Naive thymus-derived CD4-positive, alpha-beta T cell (primary cell): ENCODE results near the gene CCDC47. TPM values are rescaled to one million over a fixed set of nuclear protein-coding genes. Genes with fewer than 3 reads are reported as not detected.

Source experiments
- ATAC-seq: fragments of 150-1000 bp; cut with Tn5 transposase; 2 replicates; pipeline ENCODE4 v1.10.0; 2021; ENCODE audit warnings: mild to moderate bottlenecking, moderate library complexity
- CTCF ChIA-PET: fragments of 350-600 bp; sonication (Branson Sonifier 250); formaldehyde crosslinking; loops from one replicate; lab custom pipeline; 2021; ENCODE audit warnings: antibody characterized with exemption; lab: Charles Lee
- POLR2A ChIA-PET: fragments of 350-600 bp; sonication (Branson Sonifier 250); formaldehyde crosslinking; loops from one replicate; lab custom pipeline; 2021; ENCODE audit warnings: antibody characterized with exemption, inconsistent platforms; lab: Charles Lee
- DNase-seq, 9 donors: peaks; one replicate each; pipeline versions ENCODE4 v3.0.0 to v3.0.0-alpha.2; 2020 to 2022; ENCODE audit warnings: mixed read lengths in 1 of 9
- H3K27ac ChIP-seq: one replicate; pipeline ENCODE4 v1.7.0; 2013; ENCODE audit warnings: mild to moderate bottlenecking, low read depth, low read length, moderate library complexity
- H3K27me3 ChIP-seq, 2 donors: one replicate each; pipeline ENCODE4 v1.7.0; 2013; ENCODE audit warnings: low read length in 2 of 2, mild to moderate bottlenecking in 2 of 2, moderate library complexity in 2 of 2; ENCODE audit not compliant: control insufficient read depth in 2 of 2, insufficient read depth in 2 of 2
- H3K36me3 ChIP-seq, 3 experiments: 1 replicate in 2 of 3; 2 replicates in 1 of 3; pipeline ENCODE4 v1.7.0; 2013; ENCODE audit warnings: low read length in 3 of 3, mild to moderate bottlenecking in 3 of 3, moderate library complexity in 1 of 3; ENCODE audit not compliant: insufficient read depth in 3 of 3, control insufficient read depth in 2 of 3
- H3K4me1 ChIP-seq, 2 donors: one replicate each; pipeline ENCODE4 v1.7.0; 2013; ENCODE audit warnings: low read length in 2 of 2, mild to moderate bottlenecking in 2 of 2, moderate library complexity in 1 of 2; ENCODE audit not compliant: control insufficient read depth in 2 of 2, insufficient read depth in 2 of 2
- H3K4me3 ChIP-seq: 2 replicates; pipeline ENCODE4 v1.7.0; 2013; ENCODE audit warnings: mild to moderate bottlenecking, low read length
- H3K9me3 ChIP-seq, 3 experiments: 1 replicate in 2 of 3; 2 replicates in 1 of 3; pipeline ENCODE4 v1.7.0; 2013; ENCODE audit warnings: low read length in 3 of 3; ENCODE audit not compliant: control insufficient read depth in 2 of 3
- H3K27ac Mint-ChIP-seq, 9 donors: one replicate each; pipeline ENCODE4 v1.8.0; 2020 to 2022; ENCODE audit warnings: mixed read lengths in 9 of 9, mild to moderate bottlenecking in 8 of 9, moderate library complexity in 5 of 9, inconsistent platforms in 2 of 9
- H3K27me3 Mint-ChIP-seq, 5 donors: one replicate each; pipeline ENCODE4 v1.8.0; 2021 to 2022; ENCODE audit warnings: mixed read lengths in 5 of 5, mild to moderate bottlenecking in 1 of 5
- H3K36me3 Mint-ChIP-seq, 5 donors: one replicate each; pipeline ENCODE4 v1.8.0; 2020 to 2022; ENCODE audit warnings: mixed read lengths in 5 of 5, mild to moderate bottlenecking in 3 of 5, inconsistent platforms in 1 of 5
- H3K4me1 Mint-ChIP-seq, 7 donors: one replicate each; pipeline ENCODE4 v1.8.0; 2020 to 2022; ENCODE audit warnings: mixed read lengths in 7 of 7, mild to moderate bottlenecking in 3 of 7, inconsistent platforms in 1 of 7
- H3K4me3 Mint-ChIP-seq, 10 donors: one replicate each; pipeline ENCODE4 v1.8.0; 2020 to 2022; ENCODE audit warnings: mild to moderate bottlenecking in 10 of 10, mixed read lengths in 10 of 10, moderate library complexity in 6 of 10, inconsistent platforms in 2 of 10
- H3K9me3 Mint-ChIP-seq, 11 donors: one replicate each; pipeline ENCODE4 v1.8.0; 2020 to 2022; ENCODE audit warnings: mixed read lengths in 11 of 11, mild to moderate bottlenecking in 4 of 11, inconsistent platforms in 1 of 11, moderate library complexity in 1 of 11
- intact Hi-C, 2 donors: fragments of 100-400 bp; cut with micrococcal nuclease; formaldehyde crosslinking; loops; one replicate each; pipeline ENCODE4 v1.15.1; 2023
- polyA plus RNA-seq, 2 donors: library from polyadenylated mRNA; unstranded; fragments of 300-500 nt; fragmentation: Illumina TruSeq; gene quantifications; one replicate each; pipeline ENCODE4 v1.2.3, GENCODE V29; 2021
- total RNA-seq, 6 experiments: library from RNA in 5 of 6; stranded (reverse) in 5 of 6; gene quantifications; 1 replicate in 5 of 6; 2 replicates in 1 of 6; pipeline ENCODE4 v1.2.3 and lab custom pipeline; 2021 to 2026

Gene CCDC47
- total and polyA plus RNA-seq, 7 experiments from 2014 or later = 31.8 to 62.9 (median 34.7) TPM

GRCh38 chr17:63786971-63787711 is 13.7 kb upstream of the CCDC47 start:
- Mint-ChIP-seq H3K4me3 (no peak overlapping the region), H3K27me3 (no peaks in the 10 kb centered on the region), H3K9me3 (no peaks in the 10 kb centered on the region), H3K4me1 (peaks cover 16 to 38% (median 29%) of the 10 kb centered on the region in 7 donors), H3K36me3 (peaks cover 0 to 26% (median 11%) of the 10 kb centered on the region in 5 donors), H3K27ac (peak overlapping the region in 1 of 9 donors; percentile 13)
- Histone ChIP-seq H3K27ac (no peak overlapping the region), H3K9me3 (no peaks in the 10 kb centered on the region), H3K36me3 (peaks cover 6 to 77% (median 10%) of the 10 kb centered on the region in 3 experiments), H3K4me1 (no peaks in the 10 kb centered on the region), H3K4me3 (no peak overlapping the region), H3K27me3 (no peaks in the 10 kb centered on the region)
- ATAC-seq (no peak), DNase-seq (no peak)
- intact Hi-C loops = no loop called here
- CTCF ChIA-PET = no interaction called here
- POLR2A ChIA-PET = interaction anchor here (0.6 to 0.9 kb wide), 3 partner anchors 13 to 87 kb away, joined by 3 to 4 read pairs (median 3); partner anchors contain the start of genes DDX42 and LIMD2

DNA sequence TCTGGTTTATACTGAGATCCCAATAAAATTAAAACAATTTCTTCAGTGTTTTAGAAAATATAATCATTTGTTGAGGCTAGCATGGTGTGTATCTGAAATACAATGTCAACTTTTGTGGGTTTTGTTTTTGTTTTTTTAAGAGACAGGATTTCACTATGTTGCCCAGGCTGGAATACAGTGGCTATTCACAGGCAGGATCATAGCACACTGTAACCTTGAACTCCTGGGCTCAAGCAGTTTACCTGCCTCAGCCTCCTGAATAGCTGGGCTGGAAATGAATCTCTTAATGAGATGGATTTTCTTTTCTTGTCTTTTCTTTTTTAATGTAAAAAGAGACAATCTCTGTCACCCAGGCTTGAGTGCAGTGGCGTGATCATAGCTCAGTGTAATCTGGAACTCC is 12.7 kb upstream of the CCDC47 start:
- ChIA-PET CTCF (interaction anchor here (0.7 kb wide), 1 partner anchor 51 kb away, joined by 3 read pairs; no protein-coding TSS in a partner anchor), POLR2A (interaction anchor here (0.7 to 0.9 kb wide), 4 partner anchors 10 to 86 kb away, joined by 3 to 4 read pairs (median 3); partner anchors contain the start of genes DDX42 and LIMD2)
- Mint-ChIP-seq H3K36me3 (peaks cover 0 to 25% (median 13%) of the 10 kb centered on the region in 5 donors), H3K9me3 (no peaks in the 10 kb centered on the region), H3K4me3 (no peak overlapping the region), H3K27me3 (no peaks in the 10 kb centered on the region), H3K27ac (peak overlapping the region in 4 of 9 donors; percentile 3 to 36 (median 31)), H3K4me1 (peaks cover 20 to 45% (median 34%) of the 10 kb centered on the region in 7 donors)
- H3K4me3 ChIP-seq = no peak overlapping the region
- no peaks in the 10 kb centered on the region for H3K4me1 ChIP-seq
- ATAC-seq = no peak
- peaks cover 6 to 67% (median 10%) of the 10 kb centered on the region in 3 experiments for H3K36me3 ChIP-seq
- intact Hi-C loops = no loop called here
- DNase-seq = no peak
- H3K27me3 ChIP-seq = no peaks in the 10 kb centered on the region
- no peak overlapping the region for H3K27ac ChIP-seq
- H3K9me3 ChIP-seq = no peaks in the 10 kb centered on the region

DNA sequence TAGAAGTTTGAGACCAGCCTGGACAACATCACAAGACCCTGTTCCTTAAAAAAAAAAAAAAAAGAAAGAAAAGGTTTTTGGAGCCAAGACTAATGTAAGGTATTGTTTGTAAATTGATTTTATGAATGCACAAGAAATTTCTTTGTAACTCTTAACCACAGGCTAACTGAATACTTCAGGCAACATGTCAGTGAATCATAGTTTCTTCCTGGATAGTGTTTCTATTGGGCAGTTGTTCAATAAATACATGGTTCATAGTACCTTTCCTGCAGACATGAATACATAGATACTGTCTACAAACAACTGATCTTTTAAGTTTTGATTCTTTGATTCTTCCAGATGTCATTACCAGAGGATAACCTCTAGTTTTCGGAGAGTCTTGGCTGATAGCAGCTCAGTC is 12.2 kb upstream of the CCDC47 start:
- intact Hi-C loops = no loop called here
- ATAC-seq (no peak), DNase-seq (no peak)
- H3K9me3 Mint-ChIP-seq = no peaks in the 10 kb centered on the region
- no peaks in the 10 kb centered on the region for H3K27me3 Mint-ChIP-seq
- no peak overlapping the region for H3K27ac ChIP-seq
- H3K9me3 ChIP-seq = no peaks in the 10 kb centered on the region
- peak overlapping the region in 4 of 9 donors; percentile 3 to 53 (median 38) for H3K27ac Mint-ChIP-seq
- ChIA-PET POLR2A (interaction anchor here (0.7 to 0.9 kb wide), 2 partner anchors 10 to 49 kb away, joined by 3 read pairs; no protein-coding TSS in a partner anchor), CTCF (no interaction called here)
- H3K36me3 ChIP-seq = peaks cover 6 to 63% (median 10%) of the 10 kb centered on the region in 3 experiments
- no peaks in the 10 kb centered on the region for H3K27me3 ChIP-seq
- peaks cover 25 to 50% (median 40%) of the 10 kb centered on the region in 7 donors for H3K4me1 Mint-ChIP-seq
- peaks cover 0 to 25% (median 13%) of the 10 kb centered on the region in 5 donors for H3K36me3 Mint-ChIP-seq
- peaks cover 0 to 3% of the 10 kb centered on the region in 2 donors for H3K4me1 ChIP-seq
- no peak overlapping the region for H3K4me3 Mint-ChIP-seq
- H3K4me3 ChIP-seq = no peak overlapping the region

GRCh38 chr17:63783522-63783921 is 10.1 kb upstream of the CCDC47 start:
- Histone ChIP-seq H3K9me3 (no peaks in the 10 kb centered on the region), H3K27ac (no peak overlapping the region), H3K4me1 (peaks cover 4 to 5% of the 10 kb centered on the region in 2 donors), H3K27me3 (no peaks in the 10 kb centered on the region), H3K4me3 (no peak overlapping the region), H3K36me3 (peaks cover 0 to 53% (median under 1%) of the 10 kb centered on the region in 3 experiments)
- Mint-ChIP-seq H3K27ac (peak overlapping the region in 5 of 9 donors; percentile 8 to 72 (median 65)), H3K27me3 (no peaks in the 10 kb centered on the region), H3K4me1 (peaks cover 37 to 69% (median 56%) of the 10 kb centered on the region in 7 donors), H3K36me3 (peaks cover 0 to 28% (median 17%) of the 10 kb centered on the region in 5 donors), H3K9me3 (no peaks in the 10 kb centered on the region), H3K4me3 (peak overlapping the region in 1 of 10 donors; percentile 21)
- ChIA-PET POLR2A (interaction anchor here (2.2 kb wide), 1 partner anchor 10 kb away, joined by 13 read pairs; the partner anchor contains the start of genes CCDC47 and DDX42), CTCF (no interaction called here)
- no peak for DNase-seq
- no peak for ATAC-seq
- intact Hi-C loops = no loop called here

DNA sequence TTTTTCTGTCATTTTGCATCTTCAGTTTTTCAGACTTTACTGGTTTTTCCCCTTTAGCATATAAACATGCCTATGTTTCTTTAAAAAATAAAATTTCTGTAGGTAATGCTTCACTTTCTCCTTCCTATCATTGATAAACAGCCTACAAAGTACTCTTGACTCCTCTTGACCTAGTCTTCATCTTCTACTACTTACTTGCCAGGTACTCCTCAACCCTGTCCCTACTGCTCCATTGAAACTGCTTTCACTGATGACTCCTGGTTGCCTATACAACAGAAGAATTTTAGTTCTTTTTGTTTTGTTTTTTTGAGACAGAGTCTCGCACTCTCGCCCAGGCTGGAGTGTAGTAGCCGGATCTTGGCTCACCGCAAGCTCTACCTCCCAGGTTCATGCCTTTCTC is 7.5 kb upstream of the CCDC47 start:
- Histone ChIP-seq H3K9me3 (no peaks in the 10 kb centered on the region), H3K4me1 (peaks cover 15 to 25% of the 10 kb centered on the region in 2 donors), H3K4me3 (no peak overlapping the region), H3K27ac (no peak overlapping the region), H3K27me3 (no peaks in the 10 kb centered on the region), H3K36me3 (peaks cover 0 to 38% (median 0%) of the 10 kb centered on the region in 3 experiments)
- ATAC-seq = no peak
- Mint-ChIP-seq H3K9me3 (no peaks in the 10 kb centered on the region), H3K4me1 (peaks cover 42 to 89% (median 78%) of the 10 kb centered on the region in 7 donors), H3K36me3 (peaks cover 0 to 23% (median 20%) of the 10 kb centered on the region in 5 donors), H3K27me3 (no peaks in the 10 kb centered on the region), H3K4me3 (peak overlapping the region in 2 of 10 donors; percentile 25 to 45), H3K27ac (peak overlapping the region in 5 of 9 donors; percentile 9 to 64 (median 19))
- intact Hi-C loops = no loop called here
- DNase-seq = no peak
- ChIA-PET POLR2A (no interaction called here), CTCF (interaction anchor here (0.6 to 1.2 kb wide), 2 partner anchors 60 to 568 kb away, joined by 3 read pairs; no protein-coding TSS in a partner anchor)

DNA sequence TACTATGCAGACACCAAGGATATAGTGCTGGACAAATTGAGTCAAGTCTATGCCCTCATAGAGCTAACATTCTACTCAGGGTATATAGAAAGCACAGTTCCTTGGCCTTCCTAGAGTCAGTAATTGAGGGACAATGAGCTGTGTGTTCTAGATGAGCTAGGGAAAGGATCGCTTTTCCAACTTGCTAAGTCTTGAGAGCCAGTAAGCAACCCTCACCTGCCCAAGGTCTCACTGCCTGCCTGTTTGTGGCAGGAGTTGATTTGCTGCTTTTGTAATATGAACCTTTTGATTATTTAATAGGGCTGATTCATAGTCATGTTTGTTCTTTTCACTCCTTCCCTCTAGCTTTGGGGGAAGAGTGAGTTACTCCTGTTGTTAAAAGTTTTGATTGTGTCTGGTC is 7.1 kb upstream of the CCDC47 start:
- no peaks in the 10 kb centered on the region for H3K27me3 ChIP-seq
- H3K9me3 ChIP-seq = no peaks in the 10 kb centered on the region
- peaks cover 46 to 89% (median 78%) of the 10 kb centered on the region in 7 donors for H3K4me1 Mint-ChIP-seq
- peaks cover 18 to 29% of the 10 kb centered on the region in 2 donors for H3K4me1 ChIP-seq
- no peak for DNase-seq
- H3K4me3 Mint-ChIP-seq = peak overlapping the region in 1 of 10 donors; percentile 25
- H3K9me3 Mint-ChIP-seq = no peaks in the 10 kb centered on the region
- H3K36me3 ChIP-seq = peaks cover 0 to 34% (median 0%) of the 10 kb centered on the region in 3 experiments
- no peak for ATAC-seq
- H3K27me3 Mint-ChIP-seq = no peaks in the 10 kb centered on the region
- ChIA-PET POLR2A (interaction anchor here (0.9 to 1.0 kb wide), 2 partner anchors 18 to 19 kb away, joined by 3 read pairs; no protein-coding TSS in a partner anchor), CTCF (interaction anchor here (0.5 to 0.6 kb wide), 2 partner anchors 25 to 569 kb away, joined by 3 read pairs; no protein-coding TSS in a partner anchor)
- H3K27ac ChIP-seq = no peak overlapping the region
- H3K36me3 Mint-ChIP-seq = peaks cover 0 to 23% (median 20%) of the 10 kb centered on the region in 5 donors
- intact Hi-C loops = no loop called here
- H3K4me3 ChIP-seq = no peak overlapping the region
- peak overlapping the region in 5 of 9 donors; percentile 3 to 69 (median 13) for H3K27ac Mint-ChIP-seq
